HCT116 (cell line): ENCODE data around the gene MRPL44. TPM values are rescaled to one million over a fixed set of nuclear protein-coding genes. Genes with fewer than 3 reads are reported as not detected.
A peak's percentile ranks its signal among the peaks of the same experiment; 100 is the strongest.

Experiments used
- ATAC-seq: fragments of 200-7000 bp; cut with Tn5 transposase; 2 replicates; pipeline ENCODE4 v1.9.1; 2020; ENCODE audit warnings: mild to moderate bottlenecking, moderate library complexity
- BruUV-seq: library from RNA; stranded (reverse); fragments of 400-500 nt; replicated peaks from 2 replicates; lab custom pipeline; 2021; lab: Mats Ljungman, UMichigan
- CTCF ChIA-PET: fragments of 300-600 bp; sonication (Branson Sonifier 250); formaldehyde crosslinking; loops from one replicate; lab custom pipeline; 2021; ENCODE audit warnings: antibody characterized with exemption; lab: Charles Lee
- POLR2A ChIA-PET: fragments of 300-600, 350-600 bp; sonication (Branson Sonifier 250); formaldehyde crosslinking; loops from one replicate; lab custom pipeline; 2021; ENCODE audit warnings: antibody characterized with exemption; lab: Charles Lee
- RAD21 ChIA-PET, 2 experiments: fragments of 300-600 bp; sonication (Branson Sonifier 250); formaldehyde crosslinking; loops; one replicate each; lab custom pipeline; 2023; ENCODE audit warnings: low total read pairs in 2 of 2; ENCODE audit not compliant: uncharacterized antibody in 2 of 2, unreplicated experiment in 2 of 2, low non-redundant PET in 1 of 2; lab: Charles Lee
- DNase-seq: peaks from one replicate; pipeline ENCODE4 v3.0.0-alpha.2; 2010; ENCODE audit warnings: low read depth, low spot score
- H2AFZ ChIP-seq: fragments of 200-600 bp; shearing (Covaris generic), sonication (generic); 2 replicates; pipeline ENCODE4 v1.6.1; 2017; ENCODE audit warnings: low read depth, mixed run types, mixed read lengths, antibody characterized with exemption, low read length; ENCODE audit not compliant: poor library complexity, severe bottlenecking
- H3K27ac ChIP-seq: 2 replicates; pipeline ENCODE4 v1.5.1; 2012; ENCODE audit warnings: low read depth, low read length
- H3K27me3 ChIP-seq: fragments of 200-600 bp; sonication (generic); 2 replicates; pipeline ENCODE4 v1.6.1; 2016; ENCODE audit warnings: mixed run types, low read length, mixed read lengths; ENCODE audit not compliant: insufficient read depth
- H3K36me3 ChIP-seq, 2 experiments: fragments of 200-500 bp in 1 of 2; fragments of 200-600 bp in 1 of 2; sonication (Bioruptor generic) in 1 of 2; sonication (generic) in 1 of 2; 2 replicates each; pipeline versions ENCODE4 v1.5.1 to v1.6.1; 2014 to 2016; ENCODE audit warnings: low read length in 2 of 2, inconsistent platforms in 1 of 2, mixed read lengths in 1 of 2, mixed run types in 1 of 2; ENCODE audit not compliant: insufficient read depth in 2 of 2, control insufficient read depth in 1 of 2
- H3K4me1 ChIP-seq, 2 experiments: fragments of 200-600 bp in 1 of 2; sonication (generic) in 1 of 2; 2 replicates each; pipeline versions ENCODE4 v1.5.1 to v1.6.1; 2012 to 2017; ENCODE audit warnings: low read length in 2 of 2, inconsistent platforms in 1 of 2, mild to moderate bottlenecking in 1 of 2, mixed read lengths in 1 of 2, mixed run types in 1 of 2, moderate library complexity in 1 of 2; ENCODE audit not compliant: insufficient read depth in 2 of 2, control insufficient read depth in 1 of 2
- H3K4me2 ChIP-seq: fragments of 200-600 bp; sonication (generic); 2 replicates; pipeline ENCODE4 v1.6.1; 2017; ENCODE audit warnings: mixed run types, low read length, mixed read lengths
- H3K4me3 ChIP-seq, 2 experiments: fragments of 200-600 bp in 1 of 2; sonication (generic) in 1 of 2; replicated peaks in 1 of 2; 2 replicates each; pipeline ENCODE4 v1.5.1; 2011 to 2016; ENCODE audit warnings: low read length in 2 of 2, control low read depth in 1 of 2, low read depth in 1 of 2, mild to moderate bottlenecking in 1 of 2, mixed read lengths in 1 of 2, mixed run types in 1 of 2
- H3K79me2 ChIP-seq: fragments of 200-600 bp; sonication (generic); 2 replicates; pipeline ENCODE4 v1.6.1; 2017; ENCODE audit warnings: mild to moderate bottlenecking, mixed run types, low read length, moderate library complexity, mixed read lengths; ENCODE audit not compliant: insufficient read depth
- H3K9ac ChIP-seq: fragments of 200-600 bp; sonication (generic); 2 replicates; pipeline ENCODE4 v1.6.1; 2016; ENCODE audit warnings: low read length, mixed read lengths
- H3K9me2 ChIP-seq: fragments of 200-600 bp; sonication (generic), shearing (Covaris generic); 2 replicates; pipeline ENCODE4 v1.6.1; 2017; ENCODE audit warnings: mixed run types, mild to moderate bottlenecking, moderate library complexity; ENCODE audit not compliant: insufficient read depth
- H3K9me3 ChIP-seq, 2 experiments: fragments of 200-500 bp in 1 of 2; fragments of 200-600 bp in 1 of 2; sonication (Bioruptor generic) in 1 of 2; sonication (generic) in 1 of 2; 2 replicates each; pipeline ENCODE4 v1.6.1; 2014 to 2017; ENCODE audit warnings: low read length in 2 of 2, mixed read lengths in 2 of 2, inconsistent platforms in 1 of 2, low read depth in 1 of 2, mild to moderate bottlenecking in 1 of 2, mixed run types in 1 of 2, moderate library complexity in 1 of 2; ENCODE audit not compliant: control insufficient read depth in 1 of 2, insufficient read depth in 1 of 2
- H4K20me1 ChIP-seq: fragments of 200-600 bp; sonication (generic), shearing (Covaris generic); 2 replicates; pipeline ENCODE4 v1.6.1; 2017; ENCODE audit warnings: mixed run types, mild to moderate bottlenecking, moderate library complexity; ENCODE audit not compliant: insufficient read depth
- CBX3 ChIP-seq: IDR thresholded peaks from 2 replicates; pipeline ENCODE4 v1.6.1; 2012; ENCODE audit warnings: low read depth
- CEBPB ChIP-seq: IDR thresholded peaks from 2 replicates; pipeline ENCODE4 v1.6.1; 2012; ENCODE audit warnings: low read depth
- EGR1 ChIP-seq: IDR thresholded peaks from 2 replicates; pipeline ENCODE4 v1.6.1; 2012; ENCODE audit warnings: low read depth
- ELF1 ChIP-seq: IDR thresholded peaks from 2 replicates; pipeline ENCODE4 v1.6.1; 2012; ENCODE audit warnings: low read depth, borderline replicate concordance
- EZH2 ChIP-seq: fragments of 200-600 bp; sonication (generic); IDR thresholded peaks from 2 replicates; pipeline ENCODE4 v1.6.1; 2017; ENCODE audit warnings: antibody characterized with exemption, mixed run types
- EZH2phosphoT487 ChIP-seq: fragments of 200-600 bp; IDR thresholded peaks from 2 replicates; pipeline ENCODE4 v1.6.1; 2018; ENCODE audit warnings: antibody characterized with exemption, borderline replicate concordance
- FOSL1 ChIP-seq: IDR thresholded peaks from 2 replicates; pipeline ENCODE4 v1.6.1; 2012; ENCODE audit warnings: low read depth
- JUND ChIP-seq: IDR thresholded peaks from 2 replicates; pipeline ENCODE4 v1.6.1; 2012
- POLR2AphosphoS5 ChIP-seq: IDR thresholded peaks from 2 replicates; pipeline ENCODE4 v1.6.1; 2011; ENCODE audit warnings: mild to moderate bottlenecking, low read depth, low read length, moderate library complexity
- RAD21 ChIP-seq: IDR thresholded peaks from 2 replicates; pipeline ENCODE4 v1.6.1; 2012; ENCODE audit warnings: low read depth, mild to moderate bottlenecking
- SIN3A ChIP-seq: IDR thresholded peaks from 2 replicates; pipeline ENCODE4 v1.6.1; 2012; ENCODE audit warnings: low read depth
- SP1 ChIP-seq: IDR thresholded peaks from 2 replicates; pipeline ENCODE4 v1.6.1; 2012; ENCODE audit warnings: low read depth
- SRF ChIP-seq: IDR thresholded peaks from 2 replicates; pipeline ENCODE4 v1.6.1; 2012; ENCODE audit warnings: low read depth
- ZBTB33 ChIP-seq: IDR thresholded peaks from 2 replicates; pipeline ENCODE4 v1.6.1; 2011; ENCODE audit warnings: mild to moderate bottlenecking, low read length, moderate library complexity; ENCODE audit not compliant: insufficient replicate concordance; ENCODE audit errors: extremely low read depth
- ZNF274 ChIP-seq: fragments of 200-500 bp; sonication (Bioruptor generic); IDR thresholded peaks from 2 replicates; pipeline ENCODE4 v1.6.1; 2014; ENCODE audit warnings: mild to moderate bottlenecking, low read depth, low read length, inconsistent platforms
- intact Hi-C: fragments of 100-400 bp; cut with micrococcal nuclease; formaldehyde crosslinking; loops from 2 replicates; pipeline ENCODE4 v1.10.0; 2022
- total RNA-seq: library from RNA; stranded (reverse); gene quantifications from one replicate; pipeline ENCODE4 v1.2.1, GENCODE V29; 2021; ENCODE audit not compliant: unreplicated experiment
- TF ChIP-seq, protein P1 (sequence below): IDR thresholded peaks from 2 replicates; pipeline ENCODE4 v1.6.1; 2012
- TF ChIP-seq, protein P2 (sequence below), 3 experiments: fragments of 200-600 bp in 1 of 3; sonication (generic) in 1 of 3; IDR thresholded peaks in 2 of 3; conservative IDR thresholded peaks in 1 of 3; 2 replicates each; pipeline ENCODE4 v1.5.1; 2012 to 2017; ENCODE audit warnings: low read depth in 2 of 3, low read length in 2 of 3, antibody characterized with exemption in 1 of 3, borderline replicate concordance in 1 of 3, control low read depth in 1 of 3, mild to moderate bottlenecking in 1 of 3, mixed read lengths in 1 of 3, mixed run types in 1 of 3, moderate library complexity in 1 of 3; ENCODE audit not compliant: insufficient read depth in 1 of 3

The MRPL44 gene
- total RNA-seq, 1 experiment from 2014 or later, result 45.8 TPM

- POLR2A ChIA-PET, result no interaction called here
- H3K27ac ChIP-seq, result no peak overlapping the region
- no peak overlapping the region for H3K9ac ChIP-seq
- H4K20me1 ChIP-seq, result no peaks in the 10 kb centered on the region
- no peaks in the 10 kb centered on the region for H3K9me3 ChIP-seq
- RAD21 ChIA-PET, result no interaction called here
- TF ChIP-seq CBX3, result no peak
- TF ChIP-seq SP1, result no peak
- TF ChIP-seq, protein P1, sequence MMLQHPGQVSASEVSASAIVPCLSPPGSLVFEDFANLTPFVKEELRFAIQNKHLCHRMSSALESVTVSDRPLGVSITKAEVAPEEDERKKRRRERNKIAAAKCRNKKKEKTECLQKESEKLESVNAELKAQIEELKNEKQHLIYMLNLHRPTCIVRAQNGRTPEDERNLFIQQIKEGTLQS, result no peak
- TF ChIP-seq POLR2AphosphoS5, result no peak
- TF ChIP-seq RAD21, result no peak
- no peak for TF ChIP-seq ZNF274
- no peak for TF ChIP-seq FOSL1
- peaks cover 3 to 6% of the 10 kb centered on the region in 2 experiments; a peak in 2 of 4 replicates for H3K36me3 ChIP-seq
- no peak overlapping the region for H3K4me3 ChIP-seq
- intact Hi-C loops, result no loop called here
- DNase-seq (no peak), ATAC-seq (no peak)
- H3K4me1 ChIP-seq, result no peaks in the 10 kb centered on the region
- no peaks in the 10 kb centered on the region for H3K9me2 ChIP-seq
- H3K27me3 ChIP-seq, result no peaks in the 10 kb centered on the region
- CTCF ChIA-PET, result no interaction called here
- H3K4me2 ChIP-seq, result no peak overlapping the region
- TSS peak; percentile 15 for BruUV-seq
- H3K79me2 ChIP-seq, result peaks cover 24% of the 10 kb centered on the region
- H2AFZ ChIP-seq, result no peak overlapping the region
Measured at GRCh38 chr2:223916181-223916920, 40.9 kb upstream of the MRPL44 start.

DNA sequence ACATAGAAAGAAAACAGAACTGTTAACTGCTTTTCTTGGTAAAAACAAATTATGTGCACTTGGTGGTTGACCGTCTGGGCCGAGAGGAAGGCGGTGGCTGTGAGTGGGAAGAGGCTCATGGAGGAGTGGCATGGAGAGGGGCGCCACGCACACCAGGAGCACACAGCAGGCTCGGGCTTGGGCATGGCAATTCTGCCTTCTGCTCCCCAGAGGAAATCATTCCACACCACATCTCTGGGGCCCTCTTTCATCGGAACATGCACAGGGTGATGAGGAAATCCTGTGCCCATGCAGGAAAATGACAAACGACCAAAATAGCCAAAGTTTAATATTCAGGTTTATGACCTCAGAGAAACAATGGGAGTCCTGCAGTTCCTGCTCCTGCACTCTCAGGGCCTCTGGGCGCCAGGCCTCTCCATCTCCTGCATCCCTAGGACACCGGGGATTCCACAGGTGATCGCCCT is 38.6 kb upstream of the MRPL44 start:
- RAD21 ChIA-PET, result no interaction called here
- Histone ChIP-seq H3K36me3 (0 out of 4 replicates have a peak, but pooled peaks cover 3 to 4% of the 10 kb centered on the region in 2 experiments), H3K9ac (no peak overlapping the region), H3K27ac (no peak overlapping the region), H3K27me3 (no peaks in the 10 kb centered on the region), H3K9me2 (no peaks in the 10 kb centered on the region)
- no peak for ATAC-seq
- TF ChIP-seq SP1 (no peak), EGR1 (no peak), ZBTB33 (no peak), POLR2AphosphoS5 (no peak), ELF1 (no peak), CEBPB (no peak), FOSL1 (no peak), EZH2 (no peak), SRF (no peak), JUND (no peak), EZH2phosphoT487 (no peak), SIN3A (no peak)
- TF ChIP-seq, protein P2, sequence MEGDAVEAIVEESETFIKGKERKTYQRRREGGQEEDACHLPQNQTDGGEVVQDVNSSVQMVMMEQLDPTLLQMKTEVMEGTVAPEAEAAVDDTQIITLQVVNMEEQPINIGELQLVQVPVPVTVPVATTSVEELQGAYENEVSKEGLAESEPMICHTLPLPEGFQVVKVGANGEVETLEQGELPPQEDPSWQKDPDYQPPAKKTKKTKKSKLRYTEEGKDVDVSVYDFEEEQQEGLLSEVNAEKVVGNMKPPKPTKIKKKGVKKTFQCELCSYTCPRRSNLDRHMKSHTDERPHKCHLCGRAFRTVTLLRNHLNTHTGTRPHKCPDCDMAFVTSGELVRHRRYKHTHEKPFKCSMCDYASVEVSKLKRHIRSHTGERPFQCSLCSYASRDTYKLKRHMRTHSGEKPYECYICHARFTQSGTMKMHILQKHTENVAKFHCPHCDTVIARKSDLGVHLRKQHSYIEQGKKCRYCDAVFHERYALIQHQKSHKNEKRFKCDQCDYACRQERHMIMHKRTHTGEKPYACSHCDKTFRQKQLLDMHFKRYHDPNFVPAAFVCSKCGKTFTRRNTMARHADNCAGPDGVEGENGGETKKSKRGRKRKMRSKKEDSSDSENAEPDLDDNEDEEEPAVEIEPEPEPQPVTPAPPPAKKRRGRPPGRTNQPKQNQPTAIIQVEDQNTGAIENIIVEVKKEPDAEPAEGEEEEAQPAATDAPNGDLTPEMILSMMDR (IDR thresholded peaks at IDR 0.05 in 2 of 3, conservative IDR thresholded peaks at IDR 0.05 in 1 of 3; ENCODE audit: borderline replicate concordance in 1 of 3, insufficient read depth in 1 of 3, low read depth in 2 of 3, low read length in 2 of 3), result no peak
- TF ChIP-seq, all 23 proteins: peak for 0
- H3K4me3 ChIP-seq, result no peak overlapping the region
- POLR2A ChIA-PET, result no interaction called here
- intact Hi-C loops, result no loop called here
- H2AFZ ChIP-seq, result no peak overlapping the region
- BruUV-seq, result no TSS peak
- peaks cover 42% of the 10 kb centered on the region for H3K79me2 ChIP-seq
- CTCF ChIA-PET, result no interaction called here
- H4K20me1 ChIP-seq, result 0 out of 2 replicates have a peak, but pooled peaks cover 4% of the 10 kb centered on the region
- H3K9me3 ChIP-seq, result no peaks in the 10 kb centered on the region
- no peak for DNase-seq
- no peaks in the 10 kb centered on the region for H3K4me1 ChIP-seq
- no peak overlapping the region for H3K4me2 ChIP-seq
